GM12878 (cell line): ENCODE data around the gene LRRC8D. TPM values are rescaled to one million over a fixed set of nuclear protein-coding genes. Genes with fewer than 3 reads are reported as not detected.

ENCODE experiments used
- ATF3 ChIP-seq: IDR thresholded peaks from 2 replicates; pipeline ENCODE4 v1.6.1; 2011; ENCODE audit warnings: low read depth, mild to moderate bottlenecking, low read length, moderate library complexity, borderline replicate concordance; ENCODE audit errors: extremely low read depth
- BCL3 ChIP-seq: IDR thresholded peaks from 2 replicates; pipeline ENCODE4 v1.6.1; 2011; ENCODE audit warnings: borderline replicate concordance, low read depth, mild to moderate bottlenecking, moderate library complexity, low read length; ENCODE audit not compliant: insufficient read depth, poor library complexity, severe bottlenecking
- IKZF2 ChIP-seq, 2 experiments: fragments of 450-650 bp; IDR thresholded peaks; 2 replicates each; pipeline ENCODE4 v1.6.1; 2017; ENCODE audit warnings: mild to moderate bottlenecking in 2 of 2, moderate library complexity in 2 of 2
- MYB ChIP-seq: fragments of 150-350 bp; IDR thresholded peaks from 2 replicates; pipeline ENCODE4 v1.6.1; 2014; ENCODE audit warnings: mild to moderate bottlenecking, low read depth, low read length, borderline replicate concordance
- polyA plus RNA-seq, 11 experiments: library from polyadenylated mRNA; depleted of rRNA in 4 of 11; unstranded in 6 of 11; stranded (reverse) in 5 of 11; fragments of >200 nt; fragmentation: Nextera tagmentation in 4 of 11; fragmentation: Illumina TruSeq in 1 of 11; extraction: Ambion mirVana in 4 of 11; extraction: Trizol in 1 of 11; gene quantifications; 1 replicate in 1 of 11; 2 replicates in 10 of 11; pipeline versions ENCODE4 v1.2.1 to v1.2.3, GENCODE V29; 2011 to 2016; ENCODE audit warnings: inconsistent platforms in 2 of 11, missing spikeins in 2 of 11, low read depth in 1 of 11
- total RNA-seq, 4 experiments: library from RNA; depleted of rRNA in 3 of 4; stranded (reverse); fragments of >200 nt in 3 of 4; fragmentation: Illumina TruSeq in 1 of 4; extraction: Trizol in 1 of 4; gene quantifications; 2 replicates each; pipeline versions ENCODE4 v1.2.1 to v1.2.3, GENCODE V29; 2013 to 2021
- TF ChIP-seq, protein P1 (sequence below): fragments of 450-650 bp; formaldehyde crosslinking; IDR thresholded peaks from 2 replicates; pipeline ENCODE4 v1.5.0; 2022; ENCODE audit warnings: mild to moderate bottlenecking, missing genetic modification characterization

The LRRC8D gene
- total and polyA plus RNA-seq, 10 of the 15 experiments (the other 5 are each of a cell fraction or from before 2014, with no cell fraction given) = 5.6 to 44.1 (median 26.8) TPM

GRCh38 chr1:89850844-89851415 is 30.1 kb downstream of the LRRC8D start (continued):
- TF ChIP-seq, protein P1, sequence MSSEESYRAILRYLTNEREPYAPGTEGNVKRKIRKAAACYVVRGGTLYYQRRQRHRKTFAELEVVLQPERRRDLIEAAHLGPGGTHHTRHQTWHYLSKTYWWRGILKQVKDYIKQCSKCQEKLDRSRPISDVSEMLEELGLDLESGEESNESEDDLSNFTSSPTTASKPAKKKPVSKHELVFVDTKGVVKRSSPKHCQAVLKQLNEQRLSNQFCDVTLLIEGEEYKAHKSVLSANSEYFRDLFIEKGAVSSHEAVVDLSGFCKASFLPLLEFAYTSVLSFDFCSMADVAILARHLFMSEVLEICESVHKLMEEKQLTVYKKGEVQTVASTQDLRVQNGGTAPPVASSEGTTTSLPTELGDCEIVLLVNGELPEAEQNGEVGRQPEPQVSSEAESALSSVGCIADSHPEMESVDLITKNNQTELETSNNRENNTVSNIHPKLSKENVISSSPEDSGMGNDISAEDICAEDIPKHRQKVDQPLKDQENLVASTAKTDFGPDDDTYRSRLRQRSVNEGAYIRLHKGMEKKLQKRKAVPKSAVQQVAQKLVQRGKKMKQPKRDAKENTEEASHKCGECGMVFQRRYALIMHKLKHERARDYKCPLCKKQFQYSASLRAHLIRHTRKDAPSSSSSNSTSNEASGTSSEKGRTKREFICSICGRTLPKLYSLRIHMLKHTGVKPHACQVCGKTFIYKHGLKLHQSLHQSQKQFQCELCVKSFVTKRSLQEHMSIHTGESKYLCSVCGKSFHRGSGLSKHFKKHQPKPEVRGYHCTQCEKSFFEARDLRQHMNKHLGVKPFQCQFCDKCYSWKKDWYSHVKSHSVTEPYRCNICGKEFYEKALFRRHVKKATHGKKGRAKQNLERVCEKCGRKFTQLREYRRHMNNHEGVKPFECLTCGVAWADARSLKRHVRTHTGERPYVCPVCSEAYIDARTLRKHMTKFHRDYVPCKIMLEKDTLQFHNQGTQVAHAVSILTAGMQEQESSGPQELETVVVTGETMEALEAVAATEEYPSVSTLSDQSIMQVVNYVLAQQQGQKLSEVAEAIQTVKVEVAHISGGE (CRISPR knock-in tag) = no peak
- TF ChIP-seq BCL3 = no peak
- TF ChIP-seq MYB = no peak
- TF ChIP-seq IKZF2 (IDR thresholded peaks at IDR 0.05) = no peak
- no peak for TF ChIP-seq ATF3
